Duodenal mucosa (tissue), 2 donors: ENCODE data around the gene DAB1.

ENCODE experiments used
- H3K27ac ChIP-seq: one replicate; pipeline ENCODE4 v1.7.0; 2013; ENCODE audit warnings: low read depth, low read length
- H3K27me3 ChIP-seq, 2 donors: one replicate each; pipeline ENCODE4 v1.7.0; 2013; ENCODE audit warnings: low read length in 2 of 2, control low read depth in 1 of 2; ENCODE audit not compliant: insufficient read depth in 2 of 2, control insufficient read depth in 1 of 2
- H3K36me3 ChIP-seq, 2 donors: one replicate each; pipeline ENCODE4 v1.7.0; 2013; ENCODE audit warnings: low read length in 2 of 2, control low read depth in 1 of 2; ENCODE audit not compliant: insufficient read depth in 2 of 2, control insufficient read depth in 1 of 2
- H3K4me1 ChIP-seq, 2 donors: one replicate each; pipeline ENCODE4 v1.7.0; 2013; ENCODE audit warnings: low read length in 2 of 2, control low read depth in 1 of 2; ENCODE audit not compliant: insufficient read depth in 2 of 2, control insufficient read depth in 1 of 2
- H3K4me3 ChIP-seq, 2 donors: one replicate each; pipeline ENCODE4 v1.7.0; 2013; ENCODE audit warnings: low read length in 2 of 2, low read depth in 1 of 2
- H3K9ac ChIP-seq, 2 donors: one replicate each; pipeline ENCODE4 v1.7.0; 2013; ENCODE audit warnings: low read length in 2 of 2, low read depth in 1 of 2
- H3K9me3 ChIP-seq, 2 donors: one replicate each; pipeline ENCODE4 v1.7.0; 2013; ENCODE audit warnings: low read length in 2 of 2, control low read depth in 1 of 2; ENCODE audit not compliant: control insufficient read depth in 1 of 2

DAB1 gene

DNA sequence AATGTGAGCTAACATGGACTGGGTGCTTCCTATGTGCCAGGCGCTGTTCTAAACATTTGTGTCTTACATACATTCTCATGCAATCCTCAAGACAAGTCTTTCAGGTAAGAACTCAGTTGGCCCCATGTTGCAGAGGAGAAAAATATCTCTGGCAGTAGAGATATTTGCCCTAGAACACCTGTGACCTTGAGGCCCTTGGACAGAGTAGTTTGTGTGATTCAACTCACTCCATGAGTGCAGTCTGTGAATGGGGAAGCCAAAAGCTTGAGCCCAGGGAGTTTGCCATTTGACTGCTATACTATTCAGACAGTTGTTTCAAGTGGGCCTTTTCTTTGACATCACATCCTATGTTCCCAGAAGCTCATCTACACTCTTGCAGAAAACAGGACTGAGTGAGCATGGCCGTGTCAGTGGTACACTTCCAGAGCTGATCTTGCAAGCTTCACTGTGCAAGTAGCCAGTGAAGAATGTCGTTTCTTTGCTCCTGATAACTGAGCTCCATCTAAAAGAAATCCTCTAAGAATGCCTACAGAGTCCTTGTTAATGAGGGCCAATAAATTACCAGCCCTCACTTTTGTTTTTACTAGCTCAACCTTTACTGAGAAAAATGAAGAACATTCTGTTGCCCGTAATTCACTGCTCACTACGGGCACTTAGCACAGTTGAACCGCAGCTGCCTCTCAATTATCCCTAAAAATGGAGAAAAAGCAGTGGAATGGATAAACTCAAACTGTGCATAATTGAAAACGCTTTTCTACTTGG, 359.3 kb downstream of the DAB1 start:
- H3K27ac ChIP-seq: no peak overlapping the region
- H3K4me3 ChIP-seq: no peak overlapping the region
- no peaks in the 10 kb centered on the region for H3K27me3 ChIP-seq
- H3K4me1 ChIP-seq: peaks cover 0 to 4% of the 10 kb centered on the region in 2 donors
- H3K9ac ChIP-seq: no peak overlapping the region
- no peaks in the 10 kb centered on the region for H3K36me3 ChIP-seq
- H3K9me3 ChIP-seq: no peaks in the 10 kb centered on the region

DNA sequence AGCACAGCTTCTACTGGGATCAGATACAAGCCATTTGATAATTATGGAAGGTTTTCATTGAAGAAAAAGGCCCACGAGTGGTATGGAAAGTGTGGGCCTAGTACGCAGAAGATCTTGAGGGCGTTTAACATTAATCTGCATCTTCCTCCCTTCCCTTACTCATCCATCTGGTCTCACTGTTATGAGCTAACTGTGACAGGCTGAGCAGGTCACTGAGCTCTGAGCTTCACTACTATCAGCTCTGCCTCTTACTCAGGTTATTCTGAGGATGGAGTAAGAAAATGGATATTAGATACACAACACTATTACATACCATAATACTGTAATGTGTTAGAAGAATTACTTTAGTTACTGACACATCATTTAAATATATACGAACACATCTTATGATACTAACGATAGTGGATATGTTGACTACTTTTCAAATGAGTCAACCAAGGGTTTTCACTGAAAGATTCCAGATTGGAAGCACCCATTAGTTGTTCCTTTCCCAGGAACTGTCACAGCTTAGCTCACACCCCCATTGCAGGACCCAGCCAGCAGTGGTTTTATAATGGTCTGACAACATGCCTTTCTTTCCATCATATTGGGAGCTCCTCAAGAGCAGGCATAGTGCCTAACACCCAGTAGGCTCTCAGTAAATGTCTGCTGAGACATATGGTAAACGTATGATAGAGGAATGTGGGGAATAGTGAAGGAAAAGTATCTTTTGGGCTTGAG, 360.3 kb downstream of the DAB1 start:
- Histone ChIP-seq H3K4me1 (peaks cover 0 to 4% of the 10 kb centered on the region in 2 donors), H3K27me3 (no peaks in the 10 kb centered on the region), H3K9me3 (no peaks in the 10 kb centered on the region), H3K4me3 (no peak overlapping the region), H3K9ac (no peak overlapping the region), H3K27ac (no peak overlapping the region), H3K36me3 (no peaks in the 10 kb centered on the region)

DNA sequence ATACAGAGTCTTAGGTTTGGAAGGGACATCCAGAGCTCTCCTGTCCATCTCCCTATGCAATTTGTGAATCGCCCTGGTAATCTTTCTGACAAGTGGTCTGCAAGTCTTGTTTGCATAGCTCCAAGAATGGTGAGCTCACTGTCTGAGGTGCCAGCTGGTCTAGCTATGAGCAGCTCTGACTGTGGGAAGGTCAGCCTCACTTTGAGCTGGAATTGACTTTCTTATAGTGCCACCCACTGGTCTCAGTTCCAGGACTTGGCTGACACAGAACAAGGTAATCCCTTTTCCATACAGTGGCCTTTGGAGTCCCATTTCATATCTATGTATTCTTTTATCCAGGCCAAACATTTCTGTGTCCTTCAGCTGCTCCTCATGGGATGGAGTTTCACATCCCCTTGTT, 362.5 kb downstream of the DAB1 start:
- no peaks in the 10 kb centered on the region for H3K9me3 ChIP-seq
- H3K36me3 ChIP-seq: no peaks in the 10 kb centered on the region
- no peaks in the 10 kb centered on the region for H3K4me1 ChIP-seq
- H3K27me3 ChIP-seq: no peaks in the 10 kb centered on the region
- H3K9ac ChIP-seq: no peak overlapping the region
- no peak overlapping the region for H3K27ac ChIP-seq
- no peak overlapping the region for H3K4me3 ChIP-seq

DNA sequence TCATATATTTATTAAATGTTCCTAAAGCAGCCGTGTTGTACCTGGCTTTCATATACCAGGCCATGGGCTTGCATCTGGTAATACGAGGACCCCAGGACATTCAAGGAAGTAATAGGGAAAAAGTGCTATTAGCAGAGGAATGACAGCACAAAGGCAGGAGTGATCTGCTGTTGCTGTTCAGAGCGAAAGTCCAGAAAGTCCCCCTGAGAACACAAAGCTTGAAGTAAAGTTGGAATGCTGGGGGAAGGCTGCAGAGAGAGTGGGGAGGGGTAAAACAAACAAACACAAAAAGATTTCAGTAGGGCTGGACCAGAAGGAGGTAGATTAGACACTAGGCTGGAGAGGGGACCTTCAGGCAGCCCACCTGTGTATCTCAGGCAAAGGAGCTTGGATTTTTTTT, 363.4 kb downstream of the DAB1 start:
- H3K9ac ChIP-seq: no peak overlapping the region
- no peaks in the 10 kb centered on the region for H3K9me3 ChIP-seq
- no peaks in the 10 kb centered on the region for H3K27me3 ChIP-seq
- no peak overlapping the region for H3K4me3 ChIP-seq
- H3K27ac ChIP-seq: no peak overlapping the region
- H3K4me1 ChIP-seq: no peaks in the 10 kb centered on the region
- H3K36me3 ChIP-seq: no peaks in the 10 kb centered on the region

DNA sequence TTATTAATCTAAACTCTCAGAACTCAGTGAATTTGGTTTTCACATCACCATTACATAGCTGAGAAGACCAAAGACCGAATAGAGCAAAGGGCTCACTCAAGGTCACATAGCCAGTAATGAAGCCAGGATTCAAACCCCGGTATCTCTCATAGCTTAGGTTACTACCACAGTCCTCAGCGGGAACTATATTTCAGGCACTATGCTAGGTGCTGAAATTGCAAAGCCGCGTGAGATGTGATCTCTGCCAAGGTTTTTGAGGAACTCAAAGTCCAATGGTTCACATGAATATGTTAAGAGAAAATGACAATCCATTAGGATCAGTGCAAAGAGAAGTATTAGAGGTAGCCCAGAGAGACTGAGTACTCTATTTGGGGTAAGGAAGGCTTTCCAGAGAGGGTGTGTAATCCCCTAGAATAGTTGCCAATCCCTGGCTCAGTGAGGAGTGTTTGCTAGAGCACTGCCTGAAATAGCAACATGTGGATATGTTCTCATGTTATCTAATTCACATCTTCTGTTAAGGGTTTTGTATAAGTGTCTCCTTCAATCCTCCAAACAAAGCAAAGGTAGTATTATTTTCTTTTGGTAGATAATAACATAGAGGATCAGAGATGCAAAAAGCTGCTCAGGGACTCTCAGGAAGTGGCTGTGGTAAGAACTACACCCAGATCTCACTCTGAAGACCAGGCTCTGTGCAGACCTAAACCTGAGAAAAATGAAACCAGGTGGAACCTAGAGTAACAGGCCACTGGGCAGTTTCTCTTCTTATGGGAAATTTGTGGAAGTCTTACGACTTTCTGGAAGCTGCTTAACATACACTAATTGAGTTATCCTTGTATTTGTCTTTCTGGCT, 365.0 kb downstream of the DAB1 start:
- Histone ChIP-seq H3K36me3 (no peaks in the 10 kb centered on the region), H3K27me3 (no peaks in the 10 kb centered on the region), H3K9me3 (no peaks in the 10 kb centered on the region), H3K4me3 (no peak overlapping the region), H3K9ac (no peak overlapping the region), H3K4me1 (no peaks in the 10 kb centered on the region), H3K27ac (no peak overlapping the region)

DNA sequence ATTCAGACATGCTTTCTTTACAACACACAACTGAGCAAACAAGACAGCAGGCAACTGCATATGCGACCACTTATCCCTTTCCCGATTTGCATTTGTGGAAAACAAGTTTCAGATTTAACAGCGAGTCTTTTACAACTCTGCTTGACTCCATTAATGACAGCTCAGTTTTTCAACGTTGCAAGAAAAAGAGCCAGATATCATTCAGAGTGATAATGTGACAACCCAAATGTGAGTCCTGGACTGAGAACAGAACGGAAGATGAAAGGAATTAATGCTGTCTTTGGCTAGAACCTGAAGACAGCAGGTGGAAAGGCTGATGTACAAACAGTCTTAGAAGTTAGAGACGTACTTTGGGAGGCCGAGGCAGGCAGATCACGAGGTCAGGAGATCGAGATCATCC, 375.0 kb downstream of the DAB1 start:
- no peak overlapping the region for H3K9ac ChIP-seq
- no peaks in the 10 kb centered on the region for H3K9me3 ChIP-seq
- no peak overlapping the region for H3K27ac ChIP-seq
- no peak overlapping the region for H3K4me3 ChIP-seq
- no peaks in the 10 kb centered on the region for H3K36me3 ChIP-seq
- no peaks in the 10 kb centered on the region for H3K4me1 ChIP-seq
- no peaks in the 10 kb centered on the region for H3K27me3 ChIP-seq

DNA sequence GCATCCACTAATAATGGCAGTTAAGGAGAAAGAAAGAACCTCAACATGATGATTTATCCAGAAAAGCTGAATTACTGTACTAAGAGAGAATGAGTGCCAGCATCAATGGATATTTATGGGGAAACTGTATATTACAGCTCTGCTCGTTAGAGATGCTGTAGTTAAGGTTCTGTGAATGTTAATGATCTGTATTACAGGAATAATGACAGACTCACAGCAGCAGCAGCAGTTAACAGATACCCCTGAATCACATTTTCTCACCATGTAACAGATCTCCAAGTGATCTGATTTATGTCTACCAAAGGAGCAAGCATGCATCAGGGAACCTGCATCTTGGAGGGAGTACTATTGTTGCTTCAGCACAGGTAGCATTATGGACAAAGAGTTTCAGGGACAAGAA, 377.4 kb downstream of the DAB1 start:
- no peaks in the 10 kb centered on the region for H3K9me3 ChIP-seq
- no peaks in the 10 kb centered on the region for H3K27me3 ChIP-seq
- no peak overlapping the region for H3K4me3 ChIP-seq
- no peaks in the 10 kb centered on the region for H3K4me1 ChIP-seq
- H3K27ac ChIP-seq: no peak overlapping the region
- H3K36me3 ChIP-seq: no peaks in the 10 kb centered on the region
- no peak overlapping the region for H3K9ac ChIP-seq

DNA sequence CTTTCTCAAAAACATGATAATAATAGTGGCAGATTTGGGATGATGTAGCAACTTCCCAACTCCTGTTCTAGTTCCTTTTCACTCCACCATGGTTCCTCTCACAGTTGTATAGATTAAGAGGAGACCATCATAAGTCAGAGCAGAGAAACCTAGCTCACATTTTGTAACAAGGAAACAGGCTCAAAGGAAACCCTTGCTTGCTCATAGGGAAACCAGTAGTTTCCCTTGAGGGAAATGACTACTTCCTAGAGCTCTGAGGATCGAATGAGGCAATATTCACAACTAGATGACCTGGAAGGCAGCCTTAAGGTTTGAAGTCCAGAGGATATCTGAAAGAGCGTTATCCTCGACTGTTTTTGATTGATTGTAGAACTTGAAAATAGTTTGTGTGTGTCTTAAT, 382.0 kb downstream of the DAB1 start:
- H3K9me3 ChIP-seq: no peaks in the 10 kb centered on the region
- no peaks in the 10 kb centered on the region for H3K27me3 ChIP-seq
- H3K4me1 ChIP-seq: no peaks in the 10 kb centered on the region
- no peak overlapping the region for H3K9ac ChIP-seq
- H3K27ac ChIP-seq: no peak overlapping the region
- no peaks in the 10 kb centered on the region for H3K36me3 ChIP-seq
- no peak overlapping the region for H3K4me3 ChIP-seq

DNA sequence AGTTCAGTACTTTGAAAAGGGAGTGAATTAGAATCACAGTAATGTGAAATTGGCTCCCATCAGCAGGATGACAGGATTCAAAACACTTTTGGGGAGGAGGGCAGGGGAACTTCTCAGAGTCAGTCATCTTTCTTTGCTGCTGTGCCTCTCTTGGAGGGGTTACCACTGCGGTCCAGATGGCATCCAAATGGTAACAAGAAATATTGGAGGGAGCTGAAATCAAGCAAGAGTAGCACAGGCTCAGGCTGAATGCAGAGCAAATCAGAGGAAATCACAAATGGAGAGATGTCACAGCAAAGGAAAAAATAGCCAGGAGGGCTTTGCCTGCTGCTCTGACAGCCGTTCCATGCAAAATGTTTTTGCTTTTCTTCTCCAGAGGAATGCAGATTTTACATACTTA, 383.0 kb downstream of the DAB1 start:
- Histone ChIP-seq H3K4me1 (no peaks in the 10 kb centered on the region), H3K36me3 (no peaks in the 10 kb centered on the region), H3K9ac (no peak overlapping the region), H3K27me3 (no peaks in the 10 kb centered on the region), H3K27ac (no peak overlapping the region), H3K9me3 (no peaks in the 10 kb centered on the region), H3K4me3 (no peak overlapping the region)
